SKM-1 treated with dmso at 0.1 percent for 144 hours (cell line): ENCODE results near the gene MYH2.

Experiments
- DNase-seq: peaks from one replicate; lab custom pipeline; 2025; ENCODE audit not compliant: unreplicated experiment; lab: John Stamatoyannopoulos, UW

Gene MYH2

GRCh38 chr17:10516638-10517037 lies 32.8 kb downstream of the MYH2 start:
- no peak for DNase-seq

- no peak for DNase-seq
These were observed 33.4 kb downstream of the MYH2 start for GRCh38 chr17:10516065-10516464.

- no peak for DNase-seq
These were observed 36.0 kb downstream of the MYH2 start for GRCh38 chr17:10513299-10514067.

- no peak for DNase-seq
These were observed 36.6 kb downstream of the MYH2 start for GRCh38 chr17:10512856-10513255.

- no peak for DNase-seq
These were observed 49.5 kb downstream of the MYH2 start for GRCh38 chr17:10499950-10500349.

GRCh38 chr17:10492004-10492403 lies 57.5 kb downstream of the MYH2 start:
- no peak for DNase-seq

- DNase-seq, result no peak
These were observed 67.2 kb downstream of the MYH2 start for GRCh38 chr17:10482252-10482651.

- DNase-seq, result no peak
These were observed 71.8 kb downstream of the MYH2 start for GRCh38 chr17:10477701-10478100.

GRCh38 chr17:10474536-10474935 lies 74.9 kb downstream of the MYH2 start:
- DNase-seq, result no peak

GRCh38 chr17:10471858-10472257 lies 77.6 kb downstream of the MYH2 start:
- no peak for DNase-seq
